Suprapubic skin (tissue), 4 donors: ENCODE measurements around the gene TSC22D1. TPM values are rescaled to one million over a fixed set of nuclear protein-coding genes. Genes with fewer than 3 reads are reported as not detected.

Experiments used
- DNase-seq, 2 donors: peaks; one replicate each; pipeline ENCODE4 v3.0.0-alpha.2; 2019; ENCODE audit warnings: low spot score in 2 of 2
- H3K27ac ChIP-seq: fragments of 200-600 bp; sonication (generic); one replicate; pipeline ENCODE4 v1.5.1; 2019
- H3K27me3 ChIP-seq: fragments of 200-600 bp; sonication (generic); one replicate; pipeline ENCODE4 v1.5.1; 2019
- H3K36me3 ChIP-seq: fragments of 200-600 bp; sonication (generic); one replicate; pipeline ENCODE4 v1.5.1; 2019
- H3K4me1 ChIP-seq: fragments of 200-600 bp; sonication (generic); one replicate; pipeline ENCODE4 v1.5.1; 2019
- H3K4me3 ChIP-seq: fragments of 200-600 bp; sonication (generic); one replicate; pipeline ENCODE4 v1.5.1; 2019; ENCODE audit warnings: mild to moderate bottlenecking
- H3K9me3 ChIP-seq: fragments of 200-600 bp; sonication (generic); one replicate; pipeline ENCODE4 v1.5.1; 2019
- EP300 ChIP-seq: sonication (generic); formaldehyde crosslinking; IDR thresholded peaks from one replicate; pipeline ENCODE4 v1.6.1; 2017; ENCODE audit warnings: antibody characterized with exemption
- POLR2A ChIP-seq, 2 donors: fragments of 450-650 bp; IDR thresholded peaks; one replicate each; pipeline ENCODE4 v1.6.1; 2017; ENCODE audit warnings: antibody characterized with exemption in 2 of 2, mild to moderate bottlenecking in 2 of 2, moderate library complexity in 2 of 2
- POLR2AphosphoS5 ChIP-seq, 3 donors: sonication (generic); formaldehyde crosslinking; IDR thresholded peaks; one replicate each; pipeline ENCODE4 v1.6.1; 2017; ENCODE audit warnings: antibody characterized with exemption in 3 of 3
- WGBS: methylation state at CpG from one replicate; pipeline ENCODE4 v1.1.5; 2018; 5-methylcytosine and 5-hydroxymethylcytosine counted together
- total RNA-seq, 4 donors: library from RNA; depleted of rRNA; stranded (reverse); fragments of >200 nt; gene quantifications; one replicate each; pipeline ENCODE4 v1.1.0, GENCODE V29; 2016
- TF ChIP-seq, protein P1 (sequence below), 2 donors: fragments of 200-600 bp in 1 of 2; fragments of 450-650 bp in 1 of 2; sonication (generic) in 1 of 2; IDR thresholded peaks; one replicate each; pipeline ENCODE4 v1.5.1; 2016 to 2019; ENCODE audit warnings: antibody characterized with exemption in 2 of 2, mild to moderate bottlenecking in 1 of 2, moderate library complexity in 1 of 2

TSC22D1 gene
- total RNA-seq, 4 donors from 2014 or later = 70.3 to 135 (median 92.1) TPM

GRCh38 chr13:44411841-44412240, 164.3 kb downstream of the TSC22D1 start:
- Histone ChIP-seq H3K27ac (no peak overlapping the region), H3K9me3 (no peaks in the 10 kb centered on the region), H3K4me3 (no peak overlapping the region), H3K4me1 (no peaks in the 10 kb centered on the region), H3K27me3 (no peaks in the 10 kb centered on the region), H3K36me3 (no peaks in the 10 kb centered on the region)
- TF ChIP-seq, protein P1, sequence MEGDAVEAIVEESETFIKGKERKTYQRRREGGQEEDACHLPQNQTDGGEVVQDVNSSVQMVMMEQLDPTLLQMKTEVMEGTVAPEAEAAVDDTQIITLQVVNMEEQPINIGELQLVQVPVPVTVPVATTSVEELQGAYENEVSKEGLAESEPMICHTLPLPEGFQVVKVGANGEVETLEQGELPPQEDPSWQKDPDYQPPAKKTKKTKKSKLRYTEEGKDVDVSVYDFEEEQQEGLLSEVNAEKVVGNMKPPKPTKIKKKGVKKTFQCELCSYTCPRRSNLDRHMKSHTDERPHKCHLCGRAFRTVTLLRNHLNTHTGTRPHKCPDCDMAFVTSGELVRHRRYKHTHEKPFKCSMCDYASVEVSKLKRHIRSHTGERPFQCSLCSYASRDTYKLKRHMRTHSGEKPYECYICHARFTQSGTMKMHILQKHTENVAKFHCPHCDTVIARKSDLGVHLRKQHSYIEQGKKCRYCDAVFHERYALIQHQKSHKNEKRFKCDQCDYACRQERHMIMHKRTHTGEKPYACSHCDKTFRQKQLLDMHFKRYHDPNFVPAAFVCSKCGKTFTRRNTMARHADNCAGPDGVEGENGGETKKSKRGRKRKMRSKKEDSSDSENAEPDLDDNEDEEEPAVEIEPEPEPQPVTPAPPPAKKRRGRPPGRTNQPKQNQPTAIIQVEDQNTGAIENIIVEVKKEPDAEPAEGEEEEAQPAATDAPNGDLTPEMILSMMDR (IDR thresholded peaks at IDR 0.05) = no peak
- TF ChIP-seq EP300 (no peak), POLR2A (IDR thresholded peaks at IDR 0.05) (no peak), POLR2AphosphoS5 (IDR thresholded peaks at IDR 0.05) (no peak)
- no peak for DNase-seq
- 91% methylated on average over 2 of the region's 2 CpGs for WGBS

- Histone ChIP-seq H3K27ac (no peak overlapping the region), H3K36me3 (no peaks in the 10 kb centered on the region), H3K4me3 (no peak overlapping the region), H3K9me3 (no peaks in the 10 kb centered on the region), H3K27me3 (no peaks in the 10 kb centered on the region), H3K4me1 (no peaks in the 10 kb centered on the region)
- 81% methylated on average over 6 of the region's 6 CpGs for WGBS
- TF ChIP-seq POLR2A (IDR thresholded peaks at IDR 0.05) (no peak), EP300 (no peak), POLR2AphosphoS5 (IDR thresholded peaks at IDR 0.05) (no peak)
- TF ChIP-seq, protein P1 (IDR thresholded peaks at IDR 0.05) = no peak
- peak in 1 of 2 donors; percentile 31 for DNase-seq
Observed at GRCh38 chr13:44410328-44410859, 165.7 kb downstream of the TSC22D1 start.

DNA sequence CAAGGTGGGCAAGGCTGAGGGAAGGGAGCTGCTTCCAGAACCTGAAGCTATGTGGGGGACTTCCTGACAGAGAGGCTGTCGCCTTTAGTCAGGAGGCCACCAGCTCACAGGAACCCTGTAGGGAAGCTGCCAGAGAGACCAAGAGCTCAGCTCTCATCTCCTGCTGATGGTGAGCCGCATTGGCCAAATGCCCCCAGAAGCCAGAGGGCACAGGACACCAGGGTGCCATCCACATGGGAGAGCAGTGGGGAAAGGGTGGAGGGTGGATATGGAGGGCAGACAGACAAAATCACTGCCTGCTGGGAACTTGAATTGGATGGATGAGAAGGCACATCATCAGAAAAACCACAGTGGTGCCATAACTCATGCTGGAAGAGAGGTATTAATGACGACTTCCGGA, 166.5 kb downstream of the TSC22D1 start:
- WGBS = 74% methylated on average over 4 of the region's 4 CpGs
- DNase-seq = peak in 1 of 2 donors; percentile 52
- H3K36me3 ChIP-seq = no peaks in the 10 kb centered on the region
- no peaks in the 10 kb centered on the region for H3K9me3 ChIP-seq
- TF ChIP-seq EP300 (no peak), POLR2A (IDR thresholded peaks at IDR 0.05) (no peak), POLR2AphosphoS5 (IDR thresholded peaks at IDR 0.05) (no peak)
- TF ChIP-seq, protein P1 (IDR thresholded peaks at IDR 0.05) = no peak
- H3K27ac ChIP-seq = no peak overlapping the region
- no peaks in the 10 kb centered on the region for H3K27me3 ChIP-seq
- no peaks in the 10 kb centered on the region for H3K4me1 ChIP-seq
- no peak overlapping the region for H3K4me3 ChIP-seq

GRCh38 chr13:44407891-44408290, 168.2 kb downstream of the TSC22D1 start:
- 92% methylated on average over 7 of the region's 7 CpGs for WGBS
- Histone ChIP-seq H3K27ac (no peak overlapping the region), H3K9me3 (no peaks in the 10 kb centered on the region), H3K4me3 (no peak overlapping the region), H3K36me3 (no peaks in the 10 kb centered on the region), H3K27me3 (no peaks in the 10 kb centered on the region), H3K4me1 (peaks cover 8% of the 10 kb centered on the region)
- TF ChIP-seq POLR2A (IDR thresholded peaks at IDR 0.05) (no peak), POLR2AphosphoS5 (IDR thresholded peaks at IDR 0.05) (no peak), EP300 (no peak)
- TF ChIP-seq, protein P1 (IDR thresholded peaks at IDR 0.05) = no peak
- DNase-seq = no peak

DNA sequence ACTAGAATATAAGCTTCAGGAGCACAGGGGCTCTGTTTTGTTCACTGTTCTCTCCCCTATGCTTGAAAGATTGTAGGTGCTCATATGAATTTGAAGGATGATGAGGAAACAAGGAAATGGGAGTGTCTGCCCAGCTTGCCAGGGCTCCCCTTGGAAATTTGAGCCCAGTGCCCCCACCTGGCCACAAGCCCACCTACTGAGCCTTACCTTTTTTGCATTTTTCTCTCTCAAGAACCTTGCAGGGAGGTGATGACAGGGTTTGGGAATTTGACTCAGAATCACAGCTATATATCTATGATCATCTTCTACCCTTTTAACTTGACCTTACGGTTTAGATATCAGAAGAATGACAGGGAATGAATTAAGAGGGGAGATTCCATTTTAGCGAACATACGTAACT, 168.8 kb downstream of the TSC22D1 start:
- 58% methylated on average over 3 of the region's 3 CpGs for WGBS
- no peaks in the 10 kb centered on the region for H3K9me3 ChIP-seq
- H3K4me3 ChIP-seq = no peak overlapping the region
- H3K27me3 ChIP-seq = no peaks in the 10 kb centered on the region
- TF ChIP-seq POLR2A (IDR thresholded peaks at IDR 0.05) (no peak), EP300 (no peak), POLR2AphosphoS5 (IDR thresholded peaks at IDR 0.05) (no peak)
- TF ChIP-seq, protein P1 (IDR thresholded peaks at IDR 0.05) = no peak
- H3K36me3 ChIP-seq = no peaks in the 10 kb centered on the region
- DNase-seq = no peak
- H3K4me1 ChIP-seq = peaks cover 13% of the 10 kb centered on the region
- H3K27ac ChIP-seq = no peak overlapping the region
